ENCODE measurements around the gene NAV2.

The NAV2 gene

GRCh38 chr11:19864141-19865140 is 151.8 kb downstream of the NAV2 start:
- no peak for DNase-seq (ENCODE audit: low spot score)
- POLR2A ChIA-PET (ENCODE audit: low non-redundant PET) = no interaction called here
- no peak overlapping the region for H3K27ac ChIP-seq
- CTCF ChIA-PET = interaction anchor here (0.6 kb wide), 1 partner anchor 10 kb away, joined by 3 read pairs; no protein-coding TSS in a partner anchor
- TF ChIP-seq CTCF (conservative IDR thresholded peaks at IDR 0.05; ENCODE audit: low read depth) = no peak

- no peak for DNase-seq (ENCODE audit: low spot score)
- no peak overlapping the region for H3K27ac ChIP-seq
- CTCF ChIA-PET = no interaction called here
- POLR2A ChIA-PET (ENCODE audit: low non-redundant PET) = no interaction called here
- no peak for TF ChIP-seq CTCF (conservative IDR thresholded peaks at IDR 0.05; ENCODE audit: low read depth)
Observed at GRCh38 chr11:19866037-19866436, 153.4 kb downstream of the NAV2 start.

GRCh38 chr11:19866521-19866920 is 153.9 kb downstream of the NAV2 start:
- POLR2A ChIA-PET (ENCODE audit: low non-redundant PET) = no interaction called here
- no peak for DNase-seq (ENCODE audit: low spot score)
- CTCF ChIA-PET = no interaction called here
- no peak for TF ChIP-seq CTCF (conservative IDR thresholded peaks at IDR 0.05; ENCODE audit: low read depth)
- H3K27ac ChIP-seq = no peak overlapping the region

GRCh38 chr11:19867064-19867463 is 154.4 kb downstream of the NAV2 start:
- ChIA-PET CTCF (no interaction called here), POLR2A (ENCODE audit: low non-redundant PET) (no interaction called here)
- no peak for TF ChIP-seq CTCF (conservative IDR thresholded peaks at IDR 0.05; ENCODE audit: low read depth)
- H3K27ac ChIP-seq = no peak overlapping the region
- no peak for DNase-seq (ENCODE audit: low spot score)

GRCh38 chr11:19868281-19868821 is 155.7 kb downstream of the NAV2 start:
- CTCF ChIA-PET = interaction anchor here (0.7 to 1.0 kb wide), 3 partner anchors 9 to 54 kb away, joined by 3 read pairs; no protein-coding TSS in a partner anchor
- POLR2A ChIA-PET (ENCODE audit: low non-redundant PET) = no interaction called here
- peak overlapping the region; percentile 80 for H3K27ac ChIP-seq
- TF ChIP-seq CTCF (conservative IDR thresholded peaks at IDR 0.05; ENCODE audit: low read depth) = no peak
- DNase-seq (ENCODE audit: low spot score) = peak; percentile 77

GRCh38 chr11:19868871-19869270 is 156.2 kb downstream of the NAV2 start:
- DNase-seq (ENCODE audit: low spot score) = peak; percentile 32
- H3K27ac ChIP-seq = no peak overlapping the region
- CTCF ChIA-PET = interaction anchor here (1.0 kb wide), 2 partner anchors 8 to 54 kb away, joined by 3 read pairs; no protein-coding TSS in a partner anchor
- TF ChIP-seq CTCF (conservative IDR thresholded peaks at IDR 0.05; ENCODE audit: low read depth) = no peak
- POLR2A ChIA-PET (ENCODE audit: low non-redundant PET) = no interaction called here
